Left ventricle myocardium inferior (tissue), 1 donor: ENCODE data around the gene LINC00305. TPM values are rescaled to one million over a fixed set of nuclear protein-coding genes. Genes with fewer than 3 reads are reported as not detected.

ENCODE experiments used
- DNase-seq: peaks from one replicate; pipeline ENCODE4 v3.0.0-alpha.2; 2020
- H3K27ac ChIP-seq: fragments of 200-600 bp; replicated peaks from 2 replicates; pipeline ENCODE4 v1.8.0; 2021
- H3K27me3 ChIP-seq: fragments of 200-600 bp; 2 replicates; pipeline ENCODE4 v1.8.0; 2021; ENCODE audit warnings: low read depth
- H3K36me3 ChIP-seq: fragments of 200-600 bp; 2 replicates; pipeline ENCODE4 v1.8.0; 2021
- H3K4me1 ChIP-seq: fragments of 200-600 bp; 2 replicates; pipeline ENCODE4 v1.8.0; 2021
- H3K4me3 ChIP-seq: fragments of 200-600 bp; 2 replicates; pipeline ENCODE4 v1.8.0; 2021; ENCODE audit warnings: mild to moderate bottlenecking, moderate library complexity
- H3K9me3 ChIP-seq: fragments of 200-600 bp; replicated peaks from 2 replicates; pipeline ENCODE4 v1.8.0; 2021
- intact Hi-C: fragments of 100-400 bp; cut with micrococcal nuclease; formaldehyde crosslinking; loops from one replicate; pipeline ENCODE4 v1.11.0; 2022
- total RNA-seq: library from RNA; stranded (reverse); fragmentation: NEBNext Ultra II Directional; extraction: Animal tissue kit (Norgen Biotek cat#: 25700); gene quantifications from one replicate; pipeline ENCODE4 v1.2.1, GENCODE V29; 2021
- TF ChIP-seq, protein P1 (sequence below): fragments of 200-600 bp; IDR thresholded peaks from 2 replicates; pipeline ENCODE4 v1.8.0; 2021; ENCODE audit warnings: antibody characterized with exemption, mild to moderate bottlenecking, borderline replicate concordance
- donor health status: DM: no; HTN: yes; CAD: no; lungs with severe emphysema.

LINC00305 gene
- total RNA-seq, 1 donor from 2014 or later = not detected

DNA sequence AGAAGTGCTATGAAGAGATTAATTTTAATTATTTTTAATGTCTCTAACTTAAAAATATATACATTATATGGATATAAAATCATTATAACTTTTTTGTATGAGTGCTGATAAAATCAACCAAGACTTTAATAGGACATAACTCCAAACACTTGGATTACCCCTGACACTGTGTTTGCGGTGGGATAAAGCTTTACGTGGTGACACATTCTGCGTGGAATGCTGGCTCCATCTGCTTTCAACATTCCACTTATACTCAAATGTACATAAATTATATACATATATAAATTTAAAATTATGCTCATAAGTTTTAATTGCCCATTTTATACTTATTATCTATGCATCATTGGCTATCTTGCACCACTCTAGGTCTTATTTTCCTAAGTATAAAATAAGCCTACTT, 30.5 kb downstream of the LINC00305 start:
- Histone ChIP-seq H3K4me1 (no peaks in the 10 kb centered on the region), H3K36me3 (no peaks in the 10 kb centered on the region), H3K4me3 (no peak overlapping the region), H3K27me3 (no peaks in the 10 kb centered on the region), H3K9me3 (no peaks in the 10 kb centered on the region), H3K27ac (no peak overlapping the region)
- DNase-seq = no peak
- TF ChIP-seq, protein P1, sequence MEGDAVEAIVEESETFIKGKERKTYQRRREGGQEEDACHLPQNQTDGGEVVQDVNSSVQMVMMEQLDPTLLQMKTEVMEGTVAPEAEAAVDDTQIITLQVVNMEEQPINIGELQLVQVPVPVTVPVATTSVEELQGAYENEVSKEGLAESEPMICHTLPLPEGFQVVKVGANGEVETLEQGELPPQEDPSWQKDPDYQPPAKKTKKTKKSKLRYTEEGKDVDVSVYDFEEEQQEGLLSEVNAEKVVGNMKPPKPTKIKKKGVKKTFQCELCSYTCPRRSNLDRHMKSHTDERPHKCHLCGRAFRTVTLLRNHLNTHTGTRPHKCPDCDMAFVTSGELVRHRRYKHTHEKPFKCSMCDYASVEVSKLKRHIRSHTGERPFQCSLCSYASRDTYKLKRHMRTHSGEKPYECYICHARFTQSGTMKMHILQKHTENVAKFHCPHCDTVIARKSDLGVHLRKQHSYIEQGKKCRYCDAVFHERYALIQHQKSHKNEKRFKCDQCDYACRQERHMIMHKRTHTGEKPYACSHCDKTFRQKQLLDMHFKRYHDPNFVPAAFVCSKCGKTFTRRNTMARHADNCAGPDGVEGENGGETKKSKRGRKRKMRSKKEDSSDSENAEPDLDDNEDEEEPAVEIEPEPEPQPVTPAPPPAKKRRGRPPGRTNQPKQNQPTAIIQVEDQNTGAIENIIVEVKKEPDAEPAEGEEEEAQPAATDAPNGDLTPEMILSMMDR = no peak
- intact Hi-C loops = no loop called here

DNA sequence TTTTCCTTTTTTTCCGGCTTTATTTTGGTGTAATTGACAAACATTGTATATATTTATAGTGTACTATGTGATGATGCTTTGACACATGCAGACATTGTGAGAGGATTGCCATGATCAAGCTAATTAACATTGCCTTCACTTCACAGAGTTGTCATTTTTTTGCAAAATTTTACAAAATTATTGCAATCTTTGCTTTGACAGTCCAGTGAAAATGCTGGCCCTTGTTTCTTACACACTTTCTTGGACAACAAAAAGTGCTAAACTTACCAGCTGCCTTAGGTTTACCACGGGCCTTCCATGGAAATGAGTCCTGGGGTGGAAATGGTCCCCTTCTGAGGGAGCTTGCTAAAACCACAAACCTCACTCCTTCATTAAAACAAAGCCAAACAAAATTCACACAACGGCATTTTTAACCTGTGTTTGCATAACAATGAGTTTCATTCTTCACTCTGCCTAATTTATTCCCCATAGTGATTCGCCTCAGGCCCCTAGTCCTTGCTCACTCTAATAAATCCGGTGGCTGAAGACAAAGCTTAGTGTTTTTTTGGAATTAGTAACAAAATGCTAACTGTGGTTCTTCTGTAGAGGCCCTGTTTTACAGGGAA, 32.2 kb downstream of the LINC00305 start:
- no peaks in the 10 kb centered on the region for H3K9me3 ChIP-seq
- H3K4me3 ChIP-seq = no peak overlapping the region
- TF ChIP-seq, protein P1 = no peak
- H3K27me3 ChIP-seq = no peaks in the 10 kb centered on the region
- no peak overlapping the region for H3K27ac ChIP-seq
- intact Hi-C loops = no loop called here
- no peaks in the 10 kb centered on the region for H3K4me1 ChIP-seq
- H3K36me3 ChIP-seq = no peaks in the 10 kb centered on the region
- no peak for DNase-seq

DNA sequence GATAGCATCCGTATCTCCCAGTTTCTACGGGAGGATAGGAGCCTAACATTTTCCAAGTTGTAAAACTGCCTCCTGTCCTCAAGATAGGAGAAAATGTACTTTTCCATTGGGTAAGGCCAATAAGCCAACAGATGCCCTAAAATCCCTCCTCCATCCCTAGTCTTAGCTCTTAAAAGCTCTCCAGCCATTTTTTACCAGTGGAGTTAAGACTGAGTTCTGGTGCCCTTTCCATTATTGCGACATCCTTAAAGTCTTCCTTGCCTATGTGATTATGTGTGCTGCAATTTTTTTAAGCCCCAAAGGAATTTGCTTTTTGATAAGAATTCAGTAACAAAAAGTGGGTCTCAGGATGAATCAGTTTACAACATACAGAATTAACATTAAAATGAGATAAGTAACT, 33.0 kb downstream of the LINC00305 start:
- no peak overlapping the region for H3K4me3 ChIP-seq
- TF ChIP-seq, protein P1 = no peak
- no peaks in the 10 kb centered on the region for H3K9me3 ChIP-seq
- intact Hi-C loops = no loop called here
- H3K4me1 ChIP-seq = no peaks in the 10 kb centered on the region
- no peaks in the 10 kb centered on the region for H3K27me3 ChIP-seq
- no peaks in the 10 kb centered on the region for H3K36me3 ChIP-seq
- no peak overlapping the region for H3K27ac ChIP-seq
- DNase-seq = no peak

DNA sequence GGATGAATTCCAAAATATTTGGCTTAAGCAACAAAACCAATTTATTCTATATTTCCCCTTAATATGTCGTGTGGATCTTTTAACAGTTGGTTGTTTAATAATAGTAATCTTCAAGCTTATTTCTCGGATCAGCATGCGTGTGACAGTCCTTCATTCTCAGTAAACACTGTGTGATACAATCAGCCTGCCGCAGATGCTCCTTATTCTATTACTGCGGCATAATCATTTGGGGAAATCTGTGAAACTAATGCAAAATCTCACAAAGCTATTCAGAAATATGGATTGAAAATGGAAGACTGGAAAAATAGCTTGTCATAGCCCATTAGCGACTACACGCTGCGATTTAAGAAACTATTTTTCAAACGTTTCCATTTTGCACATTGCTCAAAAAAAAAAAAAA, 36.9 kb downstream of the LINC00305 start:
- no peak for DNase-seq
- Histone ChIP-seq H3K27ac (no peak overlapping the region), H3K27me3 (no peaks in the 10 kb centered on the region), H3K36me3 (no peaks in the 10 kb centered on the region), H3K4me3 (no peak overlapping the region), H3K4me1 (no peaks in the 10 kb centered on the region), H3K9me3 (no peaks in the 10 kb centered on the region)
- intact Hi-C loops = no loop called here
- TF ChIP-seq, protein P1 = no peak

DNA sequence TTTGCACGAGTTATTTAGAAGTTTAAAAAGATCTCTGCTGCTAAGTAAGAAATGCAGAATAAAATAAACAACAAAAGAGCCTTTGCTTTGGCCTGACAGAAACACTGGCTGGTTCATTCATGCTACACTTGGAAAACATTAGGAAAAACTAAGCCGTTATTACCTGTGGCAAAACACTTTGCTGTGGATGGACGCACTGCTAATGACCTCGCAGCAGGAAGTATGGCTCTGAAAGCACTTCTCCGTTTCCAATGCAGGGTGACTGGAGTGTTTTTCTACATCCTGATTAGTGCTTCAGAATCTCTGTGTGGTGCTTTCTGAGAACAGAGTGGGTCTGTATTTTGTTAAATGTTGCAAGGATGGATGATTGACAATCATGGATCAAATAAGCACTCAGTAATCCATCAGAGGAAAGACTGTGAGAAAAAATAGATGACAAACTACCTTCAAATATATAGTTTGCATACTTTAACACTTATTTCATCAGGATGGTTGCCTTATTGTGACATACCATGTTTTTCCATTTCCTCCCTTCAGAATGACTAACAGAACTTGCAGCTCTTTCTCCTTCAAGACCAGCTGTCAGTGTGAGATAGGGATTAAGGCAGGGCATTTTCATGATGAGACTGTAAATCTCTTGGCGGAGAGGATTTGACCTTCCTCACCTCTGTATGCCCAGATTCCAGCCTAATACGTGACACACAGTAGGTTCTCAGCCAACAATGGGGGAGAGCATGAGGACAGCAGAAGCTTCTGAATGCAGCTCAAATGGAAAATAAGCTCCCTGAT, 38.0 kb downstream of the LINC00305 start:
- Histone ChIP-seq H3K4me3 (no peak overlapping the region), H3K4me1 (no peaks in the 10 kb centered on the region), H3K27ac (no peak overlapping the region), H3K36me3 (no peaks in the 10 kb centered on the region), H3K9me3 (no peaks in the 10 kb centered on the region), H3K27me3 (no peaks in the 10 kb centered on the region)
- no peak for DNase-seq
- TF ChIP-seq, protein P1 = no peak
- intact Hi-C loops = no loop called here
